ENCODE measurements around the gene MAP3K12.
"Not testable (repeated sequence)": the region's sequence is repeated elsewhere in the genome, so short reads cannot be mapped to it uniquely, and the experiment has no call there.

The MAP3K12 gene

GRCh38 chr12:53499266-53500141 lies at the start of gene MAP3K12:
Gene MAP3K12 (minus strand): TSS chr12:53499458. CDS start chr12:53487391, 12,067 bp downstream.
- DNase-seq: peak; percentile 71

- not testable (repeated sequence) for DNase-seq
Observed at GRCh38 chr12:53548354-53548753, 49.1 kb upstream of the MAP3K12 start.

- DNase-seq: peak; percentile 81
Observed at GRCh38 chr12:53543539-53543938, 44.3 kb upstream of the MAP3K12 start.

- no peak for DNase-seq
Observed at GRCh38 chr12:53539526-53539925, 40.3 kb upstream of the MAP3K12 start.

GRCh38 chr12:53538209-53538689 lies 39.0 kb upstream of the MAP3K12 start:
- DNase-seq: no peak

- DNase-seq: no peak
Observed at GRCh38 chr12:53536962-53537361, 37.7 kb upstream of the MAP3K12 start.

GRCh38 chr12:53533471-53533870 lies 34.2 kb upstream of the MAP3K12 start:
- peak; percentile 29 for DNase-seq

- peak; percentile 29 for DNase-seq
Observed at GRCh38 chr12:53532524-53533445, 33.5 kb upstream of the MAP3K12 start.

GRCh38 chr12:53532021-53532420 lies 32.8 kb upstream of the MAP3K12 start:
- peak; percentile 19 for DNase-seq

GRCh38 chr12:53530920-53531319 lies 31.7 kb upstream of the MAP3K12 start:
- DNase-seq: no peak

GRCh38 chr12:53530061-53530460 lies 30.8 kb upstream of the MAP3K12 start:
- peak; percentile 69 for DNase-seq

- no peak for DNase-seq
Observed at GRCh38 chr12:53524476-53524875, 25.2 kb upstream of the MAP3K12 start.

- no peak for DNase-seq
Observed at GRCh38 chr12:53523131-53523530, 23.9 kb upstream of the MAP3K12 start.

- DNase-seq: no peak
Observed at GRCh38 chr12:53518381-53518780, 19.1 kb upstream of the MAP3K12 start.

GRCh38 chr12:53516758-53517455 lies 17.6 kb upstream of the MAP3K12 start:
- no peak for DNase-seq

GRCh38 chr12:53515291-53515680 lies 16.0 kb upstream of the MAP3K12 start:
- DNase-seq: no peak

- DNase-seq: no peak
Observed at GRCh38 chr12:53514628-53515290, 15.5 kb upstream of the MAP3K12 start.

- no peak for DNase-seq
Observed at GRCh38 chr12:53513712-53514410, 14.6 kb upstream of the MAP3K12 start.

GRCh38 chr12:53510181-53510812 lies 11.0 kb upstream of the MAP3K12 start:
- no peak for DNase-seq

GRCh38 chr12:53508534-53509170 lies 9.4 kb upstream of the MAP3K12 start:
- peak; percentile 96 for DNase-seq

- DNase-seq: peak; percentile 57
Observed at GRCh38 chr12:53507603-53507885, 8.3 kb upstream of the MAP3K12 start.
